Measurements from ENCODE around the gene GGPS1.
"Not testable (repeated sequence)": the region's sequence is repeated elsewhere in the genome, so short reads cannot be mapped to it uniquely, and the experiment has no call there.

Gene GGPS1

DNA sequence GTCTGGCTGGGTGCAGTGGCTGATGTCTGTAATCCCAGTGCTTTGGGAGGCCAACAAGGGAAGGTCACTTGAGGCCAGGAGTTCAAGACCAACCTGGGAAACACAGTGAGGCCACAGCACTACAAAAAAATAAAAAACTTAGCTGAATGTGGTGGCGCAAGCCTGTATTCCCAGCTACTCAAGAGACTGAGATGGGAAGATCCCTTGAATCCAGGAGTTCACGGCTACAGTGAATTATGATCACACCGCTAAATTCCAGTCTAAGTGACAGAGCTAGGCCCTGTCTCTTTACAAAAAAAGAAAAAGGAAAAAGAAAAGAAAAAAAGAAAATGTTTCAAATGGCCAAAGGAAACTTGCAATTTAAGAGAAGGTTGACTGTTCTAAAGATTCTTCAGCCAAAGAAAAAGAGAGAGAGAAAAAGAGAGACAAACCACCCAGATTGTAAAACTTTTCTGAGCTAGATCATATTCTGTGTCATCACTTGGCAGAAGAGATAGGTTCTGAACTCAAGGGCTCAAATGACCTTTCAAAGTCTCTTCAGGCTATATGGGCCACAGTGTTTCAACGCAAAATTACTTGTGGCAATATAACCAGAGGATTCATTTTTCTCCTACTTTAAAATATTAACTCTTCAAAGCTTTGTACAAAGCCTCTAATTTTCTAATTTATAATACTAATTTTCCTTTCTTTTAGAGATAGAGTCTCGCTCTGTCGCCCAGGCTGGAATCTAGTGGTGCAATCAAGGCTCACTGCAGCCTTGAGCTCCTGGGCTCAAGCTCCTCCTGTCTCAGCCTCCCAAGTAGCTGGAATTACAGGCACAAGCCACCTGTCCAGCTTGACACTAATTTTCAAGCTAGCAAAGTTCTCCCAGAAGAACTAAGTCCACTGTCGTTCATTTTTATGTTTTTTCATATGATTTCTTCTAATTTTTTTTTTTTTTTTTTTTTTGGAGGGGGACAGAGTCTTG is 20.9 kb upstream of the GGPS1 start:
- DNase-seq = no peak

DNA sequence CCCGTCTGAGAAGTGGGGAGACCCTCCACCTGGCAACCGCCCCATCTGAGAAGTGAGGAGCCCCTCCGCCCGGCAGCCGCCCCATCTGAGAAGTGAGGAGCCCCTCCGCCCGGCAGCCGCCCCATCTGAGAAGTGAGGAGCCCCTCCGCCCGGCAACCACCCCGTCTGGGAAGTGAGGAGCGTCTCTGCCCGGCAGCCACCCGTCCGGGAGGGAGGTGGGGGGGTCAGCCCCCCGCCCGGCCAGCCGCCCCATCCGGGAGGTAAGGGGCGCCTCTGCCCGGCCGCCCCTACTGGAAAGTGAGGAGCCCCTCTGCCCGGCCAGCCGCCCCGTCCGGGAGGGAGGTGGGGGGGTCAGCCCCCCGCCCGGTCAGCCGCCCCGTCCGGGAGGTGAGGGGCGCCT is 19.2 kb upstream of the GGPS1 start:
- DNase-seq = not testable (repeated sequence)

DNA sequence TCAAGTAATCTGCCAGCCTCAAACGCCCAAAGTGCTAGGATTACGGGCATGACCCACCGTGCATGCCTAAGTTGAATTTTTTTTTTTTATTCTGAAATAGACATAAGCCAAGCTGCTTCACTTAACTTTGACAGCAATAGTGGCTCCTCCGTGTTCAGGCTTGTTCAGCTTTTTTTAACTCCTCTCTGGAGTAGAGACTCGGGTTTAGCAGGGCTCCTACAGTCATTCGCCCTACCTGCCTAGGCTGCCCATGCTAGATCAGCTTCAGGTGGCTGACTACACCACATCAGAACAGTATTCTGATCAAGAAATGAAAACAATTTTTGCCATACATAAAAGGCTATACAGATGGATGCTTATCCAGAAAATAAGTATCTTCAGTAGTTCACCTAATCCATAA is 15.1 kb upstream of the GGPS1 start:
- no peak for DNase-seq

DNA sequence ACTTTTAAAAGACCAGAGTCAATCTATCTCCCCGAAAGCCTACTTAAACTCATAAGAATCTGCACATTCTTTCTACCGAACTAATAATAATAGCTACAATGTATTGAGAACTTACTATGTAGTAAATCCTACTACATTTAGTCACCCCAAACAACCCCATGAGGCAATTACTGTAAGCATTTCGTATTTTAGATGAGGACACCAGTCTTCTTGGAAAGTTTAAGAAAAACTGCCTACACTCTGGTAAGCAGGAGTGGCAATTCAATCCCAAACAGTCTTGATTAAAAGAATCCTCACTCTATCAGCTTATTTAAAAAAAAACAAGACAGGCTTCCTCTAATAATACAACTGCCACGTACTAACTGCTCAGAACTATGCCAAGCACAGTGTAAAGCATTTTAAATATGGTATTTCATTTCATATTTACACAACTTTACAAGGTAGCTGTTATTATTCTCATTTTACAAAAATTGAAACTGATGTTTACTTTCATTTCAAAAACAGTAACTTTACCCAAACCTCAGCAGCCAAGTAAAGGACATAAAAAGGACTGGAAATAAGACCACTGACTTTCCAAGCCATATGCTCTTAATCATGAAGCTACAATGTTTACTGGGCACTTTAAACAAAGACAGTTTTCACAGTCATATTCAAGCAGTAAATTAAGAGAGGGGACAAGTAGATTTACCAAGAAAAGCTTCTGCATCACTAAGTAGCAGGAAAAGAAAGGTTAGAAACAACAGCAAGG is 14.3 kb upstream of the GGPS1 start:
- DNase-seq = no peak

GRCh38 chr1:235315173-235315572 is 13.2 kb upstream of the GGPS1 start:
- DNase-seq = no peak

DNA sequence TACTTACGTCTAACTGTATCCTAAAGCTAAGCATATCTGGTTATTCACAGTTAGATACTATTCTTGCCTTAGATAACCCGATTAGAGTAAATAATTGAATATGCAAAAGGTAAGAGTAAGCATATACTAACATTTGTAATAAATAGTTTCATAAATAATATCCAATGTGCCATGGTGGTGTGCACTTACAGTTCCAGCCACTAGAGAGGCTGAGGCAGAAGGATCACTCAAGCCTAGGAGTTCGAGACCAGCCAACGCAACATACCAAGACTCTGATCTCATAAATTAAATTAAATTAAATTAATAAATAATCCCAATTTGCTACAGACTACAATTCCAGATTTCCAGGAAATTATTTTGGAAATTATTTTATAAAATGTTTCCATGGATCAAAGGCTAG is 12.6 kb upstream of the GGPS1 start:
- no peak for DNase-seq

DNA sequence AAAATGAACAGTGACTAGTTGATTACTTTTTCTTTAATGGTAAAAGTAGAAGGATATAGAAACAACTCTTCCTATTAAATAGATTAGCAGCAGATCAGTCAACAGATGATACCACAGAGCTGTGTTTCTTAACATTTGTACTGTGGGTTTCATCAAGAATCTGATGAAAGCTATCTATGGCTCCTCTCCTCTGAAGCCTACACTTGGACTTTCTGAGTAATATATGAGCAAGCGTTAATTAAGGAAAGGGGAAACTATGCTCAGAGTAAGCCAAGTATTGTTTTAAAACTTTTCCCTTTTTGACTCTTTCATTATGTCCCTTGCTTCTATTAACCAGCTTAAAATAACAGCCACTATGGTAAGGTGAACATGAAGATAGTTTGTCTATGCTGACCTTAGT is 11.2 kb upstream of the GGPS1 start:
- DNase-seq = no peak

GRCh38 chr1:235319255-235319654 is 9.1 kb upstream of the GGPS1 start:
- no peak for DNase-seq

DNA sequence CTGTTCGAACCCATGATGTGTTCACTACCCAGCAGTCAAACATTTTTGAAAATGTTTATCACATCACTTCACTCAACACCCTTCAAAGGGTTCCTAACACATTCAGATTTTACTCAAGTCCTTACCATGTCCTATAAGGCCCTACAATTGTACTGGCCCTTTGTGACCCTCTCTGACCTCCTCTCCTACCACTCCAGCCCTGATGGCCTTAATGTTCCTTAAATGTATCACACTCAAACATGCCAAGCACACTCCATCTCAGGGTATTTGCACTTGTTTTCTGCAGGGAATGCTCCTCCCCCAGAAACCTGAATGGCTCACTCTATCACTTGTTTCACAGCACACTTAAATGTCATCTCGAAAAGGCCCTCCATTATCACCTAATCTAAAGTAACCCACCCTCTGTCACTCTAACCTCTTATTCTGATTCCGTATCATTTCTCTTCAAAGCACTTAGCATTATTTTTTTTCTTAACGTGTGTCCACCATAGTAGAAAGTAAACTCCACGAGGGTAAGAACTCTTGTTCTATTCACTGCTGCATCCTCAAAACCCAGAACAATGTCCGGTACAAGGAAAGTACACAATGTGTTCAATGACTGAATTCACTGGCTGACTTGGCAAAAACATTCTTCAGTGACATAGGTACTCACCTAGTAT is 7.7 kb upstream of the GGPS1 start:
- DNase-seq = no peak

DNA sequence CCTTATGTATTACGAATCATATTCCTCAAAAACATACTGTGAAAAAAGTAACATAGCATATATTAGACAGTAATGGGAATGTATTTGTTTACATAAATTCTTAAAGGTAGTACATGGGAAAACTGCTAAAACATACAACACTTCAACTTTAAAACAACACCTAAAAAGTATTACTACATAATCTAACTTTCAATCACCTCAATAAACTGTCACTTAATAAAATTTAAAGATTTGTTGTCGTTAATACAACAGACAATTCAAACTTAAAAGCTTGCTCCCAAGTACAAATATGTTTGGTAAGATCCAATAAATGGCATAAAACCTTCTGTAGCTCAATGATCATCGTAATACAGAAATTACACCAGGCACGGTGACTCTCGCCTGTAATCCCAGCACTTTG is 4.1 kb upstream of the GGPS1 start:
- no peak for DNase-seq

- DNase-seq = no peak
Observed at GRCh38 chr1:235325139-235325538, 3.2 kb upstream of the GGPS1 start.

- no peak for DNase-seq
Observed at GRCh38 chr1:235325854-235326253, 2.5 kb upstream of the GGPS1 start.

DNA sequence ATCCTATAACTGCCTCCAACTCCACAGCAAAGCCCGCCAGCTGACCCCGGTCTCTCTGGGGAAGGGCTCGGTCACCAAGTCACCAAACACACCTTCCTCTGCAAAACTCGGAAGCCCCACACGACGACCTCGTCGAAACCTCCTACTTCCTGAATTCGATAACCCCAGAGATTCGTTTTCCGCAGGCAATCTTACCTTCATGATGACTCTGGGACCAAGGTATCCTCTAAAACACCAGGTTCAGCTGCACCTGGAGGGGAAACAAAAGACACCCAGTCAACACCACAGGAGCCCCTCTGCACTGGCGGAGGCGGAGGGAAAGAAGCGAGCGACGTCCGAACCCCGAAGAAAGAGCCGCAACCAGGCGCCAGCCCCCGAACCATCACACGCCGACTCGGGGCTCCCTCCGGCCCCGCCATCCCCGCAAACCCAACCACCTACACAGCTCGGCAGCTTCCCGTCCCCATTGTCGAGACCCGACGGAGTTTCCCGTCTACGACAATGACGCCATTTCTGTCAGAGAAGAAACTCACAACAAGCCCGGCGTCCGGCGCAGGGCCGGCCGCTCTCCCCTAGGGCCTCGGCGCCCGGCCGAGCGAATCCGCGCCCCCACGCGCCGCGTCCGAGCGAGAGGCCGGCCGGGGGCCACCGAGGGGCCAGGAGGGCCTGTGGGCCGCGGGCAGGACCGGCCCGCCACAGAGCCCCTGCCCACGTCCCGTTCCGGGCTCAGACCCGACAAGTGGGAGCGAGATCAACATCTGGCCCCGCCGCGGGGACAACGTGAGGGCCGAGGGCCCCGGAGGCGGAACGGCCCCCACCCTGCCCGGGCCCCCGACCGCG is 1.4 kb upstream of the GGPS1 start:
- DNase-seq = no peak

DNA sequence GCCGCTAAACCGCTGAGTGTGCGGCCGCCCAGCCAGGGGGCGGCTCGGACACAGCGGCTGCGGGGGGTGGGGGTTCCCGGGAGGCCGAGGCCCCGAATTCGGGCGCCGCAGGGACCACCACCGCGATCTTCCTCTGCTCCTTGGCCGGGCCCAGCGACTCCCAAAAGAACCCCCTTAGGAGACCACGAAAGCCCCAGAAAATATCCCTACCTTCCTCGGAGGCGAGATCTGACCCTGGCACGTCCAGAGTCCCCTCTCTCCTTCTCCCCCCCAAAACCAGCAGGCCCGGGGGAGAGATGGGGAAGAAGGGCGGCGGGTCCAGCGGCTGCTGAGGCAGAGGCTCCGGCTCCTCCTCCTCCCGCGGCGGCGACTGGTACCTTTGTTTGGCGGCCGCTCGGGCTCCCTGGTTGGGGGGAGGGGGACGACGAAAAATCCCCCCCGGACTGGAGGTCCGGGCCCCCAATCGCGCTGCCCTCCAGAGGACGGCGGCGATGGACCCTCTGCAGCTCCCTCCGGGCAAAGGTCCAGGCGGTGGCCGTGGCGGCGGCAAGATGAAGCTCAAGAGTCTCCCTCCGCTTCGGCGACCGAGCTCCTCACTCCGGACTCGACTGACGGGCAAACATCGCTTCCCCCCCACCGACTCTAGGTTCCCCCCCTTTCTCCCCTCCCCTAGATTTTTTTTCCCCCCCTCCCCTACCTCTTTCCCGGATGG is 655 bp upstream of the GGPS1 start, which contains the start of gene ARID4B:
ARID4B (minus strand) TSS at position 621 of the 712 bp plus-strand sequence. CDS start 1,260 bp downstream, outside the sequence.
- no peak for DNase-seq

DNA sequence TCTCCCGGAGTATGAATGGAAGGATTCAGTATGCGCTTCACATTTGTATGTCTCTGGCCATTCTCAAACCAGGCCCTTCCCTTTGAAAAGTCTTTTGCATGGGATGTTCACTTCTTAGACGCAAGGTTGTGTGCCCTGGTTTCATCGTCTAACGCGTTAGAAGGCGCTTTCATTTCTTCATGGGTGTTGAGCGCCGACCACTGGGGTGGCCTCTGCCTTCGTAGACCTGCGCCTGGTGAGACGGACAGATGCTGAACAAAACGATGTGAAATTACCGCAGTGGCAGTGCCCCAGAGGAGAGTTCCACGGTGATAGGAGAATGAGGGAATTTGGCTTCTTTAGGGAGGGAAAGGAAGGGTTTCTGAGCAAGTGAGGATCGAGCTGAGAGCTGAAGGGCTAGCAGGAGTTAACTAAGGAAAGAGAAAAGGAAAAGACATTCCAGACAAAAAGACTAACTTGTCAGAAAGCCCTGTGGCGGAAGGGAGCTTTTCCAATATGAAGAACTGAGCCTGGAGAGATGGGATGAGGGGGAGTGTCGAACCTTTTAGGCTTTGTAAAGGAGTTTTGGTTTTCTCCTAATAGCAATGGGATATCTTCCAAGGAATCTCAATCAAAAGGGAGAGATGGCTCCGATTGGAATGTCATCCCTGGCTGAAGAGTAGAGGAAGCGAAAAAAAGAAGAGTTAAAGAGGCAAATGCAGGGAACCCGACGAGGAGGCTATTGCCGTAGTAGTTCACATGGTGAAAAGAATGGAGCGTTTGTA is 951 bp downstream of the GGPS1 start:
- no peak for DNase-seq

DNA sequence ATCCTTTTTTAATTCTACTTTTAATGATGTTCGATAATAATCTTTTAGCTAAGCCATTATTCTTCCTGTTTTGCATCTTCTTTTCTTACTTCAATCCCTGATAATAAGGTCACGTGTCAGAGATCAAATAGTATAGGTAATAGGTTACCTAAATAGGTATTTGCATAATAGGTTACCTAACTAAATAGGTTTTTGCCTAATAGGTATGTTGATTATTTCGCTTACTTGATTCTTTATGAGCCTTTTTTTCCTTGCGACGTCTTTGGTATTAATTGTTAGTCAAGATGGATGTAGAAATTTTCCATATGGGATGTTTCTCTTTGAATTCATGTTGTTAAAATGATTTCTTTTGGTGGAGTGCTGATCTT is 2.5 kb downstream of the GGPS1 start:
- no peak for DNase-seq

DNA sequence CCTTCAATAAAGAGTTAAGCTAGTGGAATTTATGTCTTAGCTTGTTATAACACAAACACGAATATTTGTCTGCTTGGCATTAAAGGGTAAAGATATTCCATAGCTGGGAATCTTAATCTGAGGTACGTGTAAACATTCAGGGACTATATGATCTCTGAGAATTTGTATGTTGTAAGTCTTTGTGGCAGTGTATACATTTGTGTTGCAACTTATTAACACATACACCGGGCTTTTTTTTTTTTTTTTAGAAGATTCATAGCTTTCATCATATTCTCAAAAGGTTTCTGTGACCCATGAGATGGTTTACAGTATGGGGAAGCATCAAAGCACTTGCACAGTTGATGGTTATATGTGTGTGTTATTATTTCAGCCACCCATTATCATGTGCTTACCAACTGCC is 3.0 kb downstream of the GGPS1 start:
- no peak for DNase-seq

- DNase-seq = no peak
Observed at GRCh38 chr1:235336903-235337302, 8.5 kb downstream of the GGPS1 start.

DNA sequence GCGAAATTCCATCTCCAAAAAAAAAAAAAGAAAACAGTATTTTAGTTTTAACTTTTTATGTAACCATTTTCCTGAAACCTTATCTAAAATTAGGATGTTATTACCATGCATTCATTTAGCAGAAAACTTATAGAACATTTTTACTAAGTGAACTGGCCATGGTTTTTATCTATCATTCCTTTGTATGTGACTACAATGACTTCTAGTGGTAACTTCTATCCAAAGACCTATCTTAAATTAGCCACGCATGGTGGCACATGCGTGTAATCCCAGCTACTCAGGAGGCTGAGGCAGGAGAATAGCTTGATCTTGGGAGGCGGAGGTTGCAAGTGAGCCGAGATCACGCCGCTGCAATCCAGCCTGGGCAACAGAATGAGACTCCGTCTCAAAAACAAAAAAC is 11.4 kb downstream of the GGPS1 start:
- DNase-seq = no peak

GRCh38 chr1:235341334-235341733 is 13.0 kb downstream of the GGPS1 start:
- no peak for DNase-seq

GRCh38 chr1:235342039-235342438 is 13.7 kb downstream of the GGPS1 start:
- no peak for DNase-seq

Data from DMS79 (cell line).